HCT116 (cell line): Measurements from ENCODE around the gene COL19A1. TPM values are rescaled to one million over a fixed set of nuclear protein-coding genes. Genes with fewer than 3 reads are reported as not detected.

Experiments used
- ATAC-seq: fragments of 200-7000 bp; cut with Tn5 transposase; 2 replicates; pipeline ENCODE4 v1.9.1; 2020; ENCODE audit warnings: mild to moderate bottlenecking, moderate library complexity
- BruUV-seq: library from RNA; stranded (reverse); fragments of 400-500 nt; replicated peaks from 2 replicates; lab custom pipeline; 2021; lab: Mats Ljungman, UMichigan
- CTCF ChIA-PET: fragments of 300-600 bp; sonication (Branson Sonifier 250); formaldehyde crosslinking; loops from one replicate; lab custom pipeline; 2021; ENCODE audit warnings: antibody characterized with exemption; lab: Charles Lee
- POLR2A ChIA-PET: fragments of 300-600, 350-600 bp; sonication (Branson Sonifier 250); formaldehyde crosslinking; loops from one replicate; lab custom pipeline; 2021; ENCODE audit warnings: antibody characterized with exemption; lab: Charles Lee
- RAD21 ChIA-PET, 2 experiments: fragments of 300-600 bp; sonication (Branson Sonifier 250); formaldehyde crosslinking; loops; one replicate each; lab custom pipeline; 2023; ENCODE audit warnings: low total read pairs in 2 of 2; ENCODE audit not compliant: uncharacterized antibody in 2 of 2, unreplicated experiment in 2 of 2, low non-redundant PET in 1 of 2; lab: Charles Lee
- DNase-seq: peaks from one replicate; pipeline ENCODE4 v3.0.0-alpha.2; 2010; ENCODE audit warnings: low read depth, low spot score
- H2AFZ ChIP-seq: fragments of 200-600 bp; shearing (Covaris generic), sonication (generic); 2 replicates; pipeline ENCODE4 v1.6.1; 2017; ENCODE audit warnings: low read depth, mixed run types, mixed read lengths, antibody characterized with exemption, low read length; ENCODE audit not compliant: poor library complexity, severe bottlenecking
- H3K27ac ChIP-seq: 2 replicates; pipeline ENCODE4 v1.5.1; 2012; ENCODE audit warnings: low read depth, low read length
- H3K27me3 ChIP-seq: fragments of 200-600 bp; sonication (generic); 2 replicates; pipeline ENCODE4 v1.6.1; 2016; ENCODE audit warnings: mixed run types, low read length, mixed read lengths; ENCODE audit not compliant: insufficient read depth
- H3K36me3 ChIP-seq, 2 experiments: fragments of 200-500 bp in 1 of 2; fragments of 200-600 bp in 1 of 2; sonication (Bioruptor generic) in 1 of 2; sonication (generic) in 1 of 2; 2 replicates each; pipeline versions ENCODE4 v1.5.1 to v1.6.1; 2014 to 2016; ENCODE audit warnings: low read length in 2 of 2, inconsistent platforms in 1 of 2, mixed read lengths in 1 of 2, mixed run types in 1 of 2; ENCODE audit not compliant: insufficient read depth in 2 of 2, control insufficient read depth in 1 of 2
- H3K4me1 ChIP-seq, 2 experiments: fragments of 200-600 bp in 1 of 2; sonication (generic) in 1 of 2; 2 replicates each; pipeline versions ENCODE4 v1.5.1 to v1.6.1; 2012 to 2017; ENCODE audit warnings: low read length in 2 of 2, inconsistent platforms in 1 of 2, mild to moderate bottlenecking in 1 of 2, mixed read lengths in 1 of 2, mixed run types in 1 of 2, moderate library complexity in 1 of 2; ENCODE audit not compliant: insufficient read depth in 2 of 2, control insufficient read depth in 1 of 2
- H3K4me2 ChIP-seq: fragments of 200-600 bp; sonication (generic); 2 replicates; pipeline ENCODE4 v1.6.1; 2017; ENCODE audit warnings: mixed run types, low read length, mixed read lengths
- H3K4me3 ChIP-seq, 2 experiments: fragments of 200-600 bp in 1 of 2; sonication (generic) in 1 of 2; replicated peaks in 1 of 2; 2 replicates each; pipeline ENCODE4 v1.5.1; 2011 to 2016; ENCODE audit warnings: low read length in 2 of 2, control low read depth in 1 of 2, low read depth in 1 of 2, mild to moderate bottlenecking in 1 of 2, mixed read lengths in 1 of 2, mixed run types in 1 of 2
- H3K79me2 ChIP-seq: fragments of 200-600 bp; sonication (generic); 2 replicates; pipeline ENCODE4 v1.6.1; 2017; ENCODE audit warnings: mild to moderate bottlenecking, mixed run types, low read length, moderate library complexity, mixed read lengths; ENCODE audit not compliant: insufficient read depth
- H3K9ac ChIP-seq: fragments of 200-600 bp; sonication (generic); 2 replicates; pipeline ENCODE4 v1.6.1; 2016; ENCODE audit warnings: low read length, mixed read lengths
- H3K9me2 ChIP-seq: fragments of 200-600 bp; sonication (generic), shearing (Covaris generic); 2 replicates; pipeline ENCODE4 v1.6.1; 2017; ENCODE audit warnings: mixed run types, mild to moderate bottlenecking, moderate library complexity; ENCODE audit not compliant: insufficient read depth
- H3K9me3 ChIP-seq, 2 experiments: fragments of 200-500 bp in 1 of 2; fragments of 200-600 bp in 1 of 2; sonication (Bioruptor generic) in 1 of 2; sonication (generic) in 1 of 2; 2 replicates each; pipeline ENCODE4 v1.6.1; 2014 to 2017; ENCODE audit warnings: low read length in 2 of 2, mixed read lengths in 2 of 2, inconsistent platforms in 1 of 2, low read depth in 1 of 2, mild to moderate bottlenecking in 1 of 2, mixed run types in 1 of 2, moderate library complexity in 1 of 2; ENCODE audit not compliant: control insufficient read depth in 1 of 2, insufficient read depth in 1 of 2
- H4K20me1 ChIP-seq: fragments of 200-600 bp; sonication (generic), shearing (Covaris generic); 2 replicates; pipeline ENCODE4 v1.6.1; 2017; ENCODE audit warnings: mixed run types, mild to moderate bottlenecking, moderate library complexity; ENCODE audit not compliant: insufficient read depth
- CBX3 ChIP-seq: IDR thresholded peaks from 2 replicates; pipeline ENCODE4 v1.6.1; 2012; ENCODE audit warnings: low read depth
- CEBPB ChIP-seq: IDR thresholded peaks from 2 replicates; pipeline ENCODE4 v1.6.1; 2012; ENCODE audit warnings: low read depth
- EGR1 ChIP-seq: IDR thresholded peaks from 2 replicates; pipeline ENCODE4 v1.6.1; 2012; ENCODE audit warnings: low read depth
- ELF1 ChIP-seq: IDR thresholded peaks from 2 replicates; pipeline ENCODE4 v1.6.1; 2012; ENCODE audit warnings: low read depth, borderline replicate concordance
- EZH2 ChIP-seq: fragments of 200-600 bp; sonication (generic); IDR thresholded peaks from 2 replicates; pipeline ENCODE4 v1.6.1; 2017; ENCODE audit warnings: antibody characterized with exemption, mixed run types
- POLR2A ChIP-seq: IDR thresholded peaks from 2 replicates; pipeline ENCODE4 v1.7.0; 2011; ENCODE audit warnings: borderline replicate concordance; ENCODE audit not compliant: insufficient read depth, insufficient read length; ENCODE audit errors: extremely low read depth
- SIN3A ChIP-seq: IDR thresholded peaks from 2 replicates; pipeline ENCODE4 v1.6.1; 2012; ENCODE audit warnings: low read depth
- intact Hi-C: fragments of 100-400 bp; cut with micrococcal nuclease; formaldehyde crosslinking; loops from 2 replicates; pipeline ENCODE4 v1.10.0; 2022
- total RNA-seq: library from RNA; stranded (reverse); gene quantifications from one replicate; pipeline ENCODE4 v1.2.1, GENCODE V29; 2021; ENCODE audit not compliant: unreplicated experiment
- TF ChIP-seq, protein P1 (sequence below): IDR thresholded peaks from 2 replicates; pipeline ENCODE4 v1.6.1; 2012

The COL19A1 gene
- total RNA-seq, 1 experiment from 2014 or later = not detected

DNA sequence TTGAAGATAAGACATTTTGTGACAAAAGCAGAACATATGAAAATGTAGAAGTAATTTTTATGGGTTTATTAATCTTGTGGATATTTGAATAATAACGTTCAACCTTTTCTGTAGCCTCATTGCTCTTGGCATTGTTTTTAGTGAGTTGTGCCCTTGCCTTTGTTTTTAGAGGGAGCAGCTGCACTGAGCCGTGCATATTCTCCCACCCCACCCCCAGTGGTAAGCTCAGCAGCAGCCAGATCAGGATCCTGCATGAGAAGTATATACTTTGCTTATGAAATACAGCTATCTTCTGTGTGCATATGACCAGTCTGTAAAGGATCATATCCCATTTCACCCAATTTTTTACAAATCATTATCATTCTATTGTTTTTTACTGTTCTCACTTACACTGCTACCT is 252.3 kb downstream of the COL19A1 start (continued):
- no peak for TF ChIP-seq EZH2

DNA sequence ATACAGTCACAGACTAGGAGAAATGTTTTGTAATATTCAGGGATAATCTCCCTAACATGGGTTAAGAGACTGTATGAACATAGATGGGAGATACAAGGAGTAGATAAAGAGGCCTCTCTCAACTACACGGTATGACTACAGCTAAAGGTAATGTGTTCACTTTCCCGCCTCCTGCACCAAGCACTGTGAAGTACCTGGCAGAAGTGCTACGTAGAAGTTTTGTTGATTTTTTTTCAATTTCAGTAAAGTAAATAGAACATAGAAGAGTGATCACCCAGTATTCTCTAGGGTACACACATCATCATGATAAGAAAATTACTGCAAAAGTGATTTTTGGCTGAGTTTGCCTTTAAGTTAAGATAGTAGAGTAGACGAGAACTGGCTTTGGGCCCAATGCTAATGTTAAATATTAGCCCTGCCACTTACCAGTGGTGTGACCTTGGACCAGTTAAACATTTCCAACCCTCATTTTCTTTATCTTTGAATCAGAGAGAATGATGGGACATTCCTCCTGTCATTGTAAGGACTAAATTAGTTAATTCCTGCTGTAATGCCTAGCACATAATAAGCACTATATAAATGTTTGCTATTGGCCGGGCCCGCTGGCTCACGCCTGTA is 253.0 kb downstream of the COL19A1 start:
- no peak for ATAC-seq
- H2AFZ ChIP-seq = no peak overlapping the region
- peaks cover 18% of the 10 kb centered on the region for H3K27me3 ChIP-seq
- no peak overlapping the region for H3K9ac ChIP-seq
- H3K9me2 ChIP-seq = no peaks in the 10 kb centered on the region
- no TSS peak for BruUV-seq
- H3K4me1 ChIP-seq = no peaks in the 10 kb centered on the region
- no peaks in the 10 kb centered on the region for H4K20me1 ChIP-seq
- TF ChIP-seq EGR1 (no peak), CEBPB (no peak), CBX3 (no peak), ELF1 (no peak)
- no peaks in the 10 kb centered on the region for H3K79me2 ChIP-seq
- no peaks in the 10 kb centered on the region for H3K36me3 ChIP-seq
- no peaks in the 10 kb centered on the region for H3K9me3 ChIP-seq
- ChIA-PET CTCF (no interaction called here), RAD21 (no interaction called here), POLR2A (no interaction called here)
- no peak for DNase-seq
- H3K27ac ChIP-seq = no peak overlapping the region
- H3K4me2 ChIP-seq = no peak overlapping the region
- H3K4me3 ChIP-seq = no peak overlapping the region
- intact Hi-C loops = no loop called here

DNA sequence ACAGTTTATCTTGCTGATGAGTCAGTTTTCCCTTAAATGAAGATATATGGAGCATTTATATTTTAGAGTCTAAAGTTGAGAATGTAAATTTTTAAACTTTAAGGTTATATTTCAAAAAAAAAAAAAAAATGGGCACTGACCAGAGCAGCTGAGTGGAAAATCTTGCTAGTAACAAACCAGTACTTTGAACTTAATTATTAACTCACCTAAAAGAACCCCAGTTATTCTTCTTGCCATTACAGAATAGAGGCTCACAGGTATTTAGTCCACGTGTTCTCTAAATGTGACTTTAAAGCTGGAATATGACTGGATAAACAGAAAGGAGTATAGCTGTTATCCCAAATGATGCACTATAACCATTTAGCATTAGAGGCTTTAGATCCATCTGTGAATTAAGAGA is 258.1 kb downstream of the COL19A1 start:
- no TSS peak for BruUV-seq
- no peaks in the 10 kb centered on the region for H3K79me2 ChIP-seq
- ATAC-seq (no peak), DNase-seq (no peak)
- no peak overlapping the region for H3K27ac ChIP-seq
- TF ChIP-seq EGR1 = no peak
- TF ChIP-seq, protein P1, sequence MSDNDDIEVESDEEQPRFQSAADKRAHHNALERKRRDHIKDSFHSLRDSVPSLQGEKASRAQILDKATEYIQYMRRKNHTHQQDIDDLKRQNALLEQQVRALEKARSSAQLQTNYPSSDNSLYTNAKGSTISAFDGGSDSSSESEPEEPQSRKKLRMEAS = no peak
- TF ChIP-seq POLR2A = no peak
- TF ChIP-seq SIN3A = no peak
- no peaks in the 10 kb centered on the region for H3K9me2 ChIP-seq
- H3K9me3 ChIP-seq = no peaks in the 10 kb centered on the region
- ChIA-PET RAD21 (no interaction called here), CTCF (interaction anchor here (1.3 kb wide), 1 partner anchor 327 kb away, joined by 3 read pairs; the partner anchor contains the start of gene LMBRD1), POLR2A (no interaction called here)
- no peak overlapping the region for H2AFZ ChIP-seq
- H3K36me3 ChIP-seq = no peaks in the 10 kb centered on the region
- no peak overlapping the region for H3K4me2 ChIP-seq
- peaks cover 13% of the 10 kb centered on the region; the same call in 1 of the 2 replicates for H3K27me3 ChIP-seq
- intact Hi-C loops = no loop called here
- H3K9ac ChIP-seq = no peak overlapping the region
- no peaks in the 10 kb centered on the region for H4K20me1 ChIP-seq
- no peak overlapping the region for H3K4me3 ChIP-seq
- no peaks in the 10 kb centered on the region for H3K4me1 ChIP-seq
